Skeletal muscle tissue (tissue), 4 donors: ENCODE data around the gene SGCD. TPM values are rescaled to one million over a fixed set of nuclear protein-coding genes. Genes with fewer than 3 reads are reported as not detected.

Experiments used
- H3K27ac ChIP-seq: one replicate; pipeline ENCODE4 v1.7.0; 2013; ENCODE audit warnings: mild to moderate bottlenecking, low read depth, low read length, inconsistent platforms
- H3K27me3 ChIP-seq, 3 donors: one replicate each; pipeline ENCODE4 v1.7.0; 2013; ENCODE audit warnings: low read length in 3 of 3; ENCODE audit not compliant: control insufficient read depth in 3 of 3, insufficient read depth in 3 of 3
- H3K36me3 ChIP-seq, 3 donors: one replicate each; pipeline ENCODE4 v1.7.0; 2013; ENCODE audit warnings: low read length in 3 of 3; ENCODE audit not compliant: control insufficient read depth in 3 of 3, insufficient read depth in 3 of 3
- H3K4me1 ChIP-seq, 3 donors: one replicate each; pipeline ENCODE4 v1.7.0; 2013; ENCODE audit warnings: low read length in 3 of 3, mild to moderate bottlenecking in 3 of 3; ENCODE audit not compliant: control insufficient read depth in 3 of 3, insufficient read depth in 3 of 3
- H3K4me3 ChIP-seq, 3 donors: one replicate each; pipeline ENCODE4 v1.7.0; 2013; ENCODE audit warnings: low read length in 3 of 3
- H3K9ac ChIP-seq, 3 donors: one replicate each; pipeline ENCODE4 v1.7.0; 2013; ENCODE audit warnings: low read length in 3 of 3, mild to moderate bottlenecking in 3 of 3, moderate library complexity in 2 of 3, low read depth in 1 of 3
- H3K9me3 ChIP-seq, 3 donors: one replicate each; pipeline ENCODE4 v1.7.0; 2013; ENCODE audit warnings: low read length in 3 of 3; ENCODE audit not compliant: control insufficient read depth in 3 of 3
- total RNA-seq: library from RNA; depleted of rRNA; stranded (reverse); fragments of >200 nt; gene quantifications from one replicate; pipeline ENCODE4 v1.2.3, GENCODE V29; 2014
- donor health status: Osteomylitis.

The SGCD gene
- total RNA-seq, 1 donor from 2014 or later, result 73.6 TPM

- Histone ChIP-seq H3K36me3 (no peaks in the 10 kb centered on the region), H3K4me3 (no peak overlapping the region), H3K4me1 (peaks cover 10 to 43% (median 30%) of the 10 kb centered on the region in 3 donors), H3K27ac (no peak overlapping the region), H3K9ac (no peak overlapping the region), H3K27me3 (no peaks in the 10 kb centered on the region), H3K9me3 (peaks cover 0 to 3% (median 2%) of the 10 kb centered on the region in 3 donors)
These were observed 69.3 kb downstream of the SGCD start for GRCh38 chr5:156396063-156396829.

GRCh38 chr5:156396830-156397081, 69.8 kb downstream of the SGCD start:
- Histone ChIP-seq H3K36me3 (no peaks in the 10 kb centered on the region), H3K27ac (no peak overlapping the region), H3K4me1 (peaks cover 10 to 47% (median 30%) of the 10 kb centered on the region in 3 donors), H3K9me3 (peaks cover 0 to 3% (median 2%) of the 10 kb centered on the region in 3 donors), H3K4me3 (no peak overlapping the region), H3K9ac (no peak overlapping the region), H3K27me3 (no peaks in the 10 kb centered on the region)

DNA sequence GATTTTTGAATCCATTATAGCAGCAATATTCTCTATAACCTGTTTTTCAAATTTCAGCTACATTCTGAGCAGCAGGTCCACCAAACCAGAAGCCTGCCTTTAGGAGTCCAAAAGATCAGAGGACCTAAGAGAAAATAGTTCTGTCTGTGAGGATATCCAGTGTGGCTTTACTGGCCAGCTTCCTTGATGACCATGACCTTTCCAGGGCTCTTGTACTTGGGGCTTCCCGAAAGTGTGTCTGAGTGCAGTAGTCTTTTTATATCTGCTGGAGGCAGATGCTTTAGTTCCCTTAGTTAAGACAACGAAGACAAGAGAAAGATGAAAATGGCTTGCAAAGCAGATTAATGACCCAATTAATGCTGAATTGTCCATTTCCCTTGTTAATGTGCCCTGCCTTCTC, 72.4 kb downstream of the SGCD start:
- Histone ChIP-seq H3K27ac (no peak overlapping the region), H3K4me1 (peaks cover 10 to 53% (median 39%) of the 10 kb centered on the region in 3 donors), H3K4me3 (peak overlapping the region in 1 of 3 donors; percentile 24), H3K9me3 (peaks cover 0 to 3% (median 2%) of the 10 kb centered on the region in 3 donors), H3K9ac (no peak overlapping the region), H3K36me3 (no peaks in the 10 kb centered on the region), H3K27me3 (no peaks in the 10 kb centered on the region)

DNA sequence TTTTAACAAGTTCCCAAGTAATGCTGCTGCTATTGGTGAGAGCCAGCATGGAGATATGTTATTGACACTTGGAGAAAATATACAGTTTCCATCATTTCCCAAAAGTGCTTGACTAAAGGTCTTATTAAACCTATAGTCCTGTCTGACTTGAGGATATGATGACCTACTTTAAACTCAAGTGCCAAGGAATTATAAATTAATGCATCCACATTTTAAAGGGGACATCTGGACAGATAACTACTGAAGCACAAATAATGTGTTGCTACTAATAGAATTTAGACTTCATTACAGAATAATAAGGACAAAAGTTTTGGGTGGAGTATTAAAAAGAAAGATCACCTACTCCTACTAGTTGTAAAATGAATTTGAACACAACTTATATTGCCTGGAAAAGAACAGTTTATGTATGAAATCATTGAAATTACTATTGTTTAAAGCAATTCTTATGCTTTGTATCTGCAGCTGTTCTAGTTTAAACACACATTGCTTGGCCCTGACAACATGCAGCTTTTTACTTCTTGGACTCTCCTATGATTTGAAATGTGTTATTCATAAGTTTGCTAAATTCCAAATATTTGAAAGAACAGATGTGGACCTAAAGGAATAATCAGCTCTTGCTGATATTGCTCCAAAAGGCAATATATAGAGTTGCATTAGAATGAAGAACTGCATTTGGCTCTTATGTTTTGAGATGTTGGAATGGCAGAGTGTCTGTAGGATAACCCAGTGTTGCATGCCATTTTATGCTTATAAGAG, 73.4 kb downstream of the SGCD start:
- no peak overlapping the region for H3K9ac ChIP-seq
- no peaks in the 10 kb centered on the region for H3K27me3 ChIP-seq
- no peaks in the 10 kb centered on the region for H3K36me3 ChIP-seq
- H3K4me1 ChIP-seq, result peaks cover 5 to 45% (median 44%) of the 10 kb centered on the region in 3 donors
- H3K27ac ChIP-seq, result no peak overlapping the region
- no peak overlapping the region for H3K4me3 ChIP-seq
- peaks cover 0 to 3% (median 2%) of the 10 kb centered on the region in 3 donors for H3K9me3 ChIP-seq

DNA sequence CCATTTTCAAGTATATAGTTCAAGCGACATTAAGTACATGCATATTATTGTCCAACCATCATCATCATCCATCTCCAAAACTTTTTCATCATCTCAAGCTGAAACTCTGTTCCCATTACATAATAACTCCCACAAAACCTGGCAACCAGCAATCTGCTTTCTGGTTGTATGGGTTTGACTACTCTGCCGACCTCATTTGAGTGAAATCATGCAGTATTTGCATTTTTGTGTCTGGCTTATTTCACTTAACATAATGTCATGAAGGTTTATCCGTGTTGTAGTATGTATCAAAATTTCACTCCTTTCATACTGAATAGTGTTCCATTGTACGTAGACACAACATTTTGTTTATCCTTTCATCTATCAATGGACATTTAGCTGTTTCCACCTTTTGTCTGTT, 74.8 kb downstream of the SGCD start:
- H3K9ac ChIP-seq, result no peak overlapping the region
- H3K27ac ChIP-seq, result no peak overlapping the region
- H3K9me3 ChIP-seq, result peaks cover 0 to 3% (median 2%) of the 10 kb centered on the region in 3 donors
- no peaks in the 10 kb centered on the region for H3K36me3 ChIP-seq
- H3K27me3 ChIP-seq, result no peaks in the 10 kb centered on the region
- H3K4me3 ChIP-seq, result peak overlapping the region in 1 of 3 donors; percentile 19
- peaks cover 14 to 49% (median 42%) of the 10 kb centered on the region in 3 donors for H3K4me1 ChIP-seq

- Histone ChIP-seq H3K27me3 (no peaks in the 10 kb centered on the region), H3K27ac (no peak overlapping the region), H3K4me3 (peak overlapping the region in 1 of 3 donors; percentile 44), H3K9ac (no peak overlapping the region), H3K9me3 (peaks cover 0 to 1% (median under 1%) of the 10 kb centered on the region in 3 donors), H3K4me1 (peaks cover 14 to 53% (median 47%) of the 10 kb centered on the region in 3 donors), H3K36me3 (no peaks in the 10 kb centered on the region)
These were observed 75.5 kb downstream of the SGCD start for GRCh38 chr5:156402387-156402921.

DNA sequence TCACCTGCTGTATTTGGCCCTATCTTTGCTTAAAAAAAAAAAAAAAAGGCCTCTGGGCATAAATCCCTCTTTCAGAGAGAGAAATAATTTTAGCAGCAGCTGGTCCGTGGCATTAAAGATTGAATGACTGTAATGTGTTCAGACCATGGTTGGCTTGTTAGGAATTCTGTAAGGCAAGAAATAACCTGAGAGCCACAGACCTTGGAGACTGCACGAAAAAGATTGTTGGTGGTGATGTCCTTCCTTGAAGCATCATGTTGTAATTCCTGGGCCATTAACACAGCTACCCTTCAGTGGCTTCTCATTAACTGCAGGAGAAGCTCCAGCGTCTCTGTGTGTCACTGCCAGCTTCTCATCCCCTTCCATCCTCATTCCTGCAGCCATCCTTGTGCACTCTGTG, 79.0 kb downstream of the SGCD start:
- no peaks in the 10 kb centered on the region for H3K9me3 ChIP-seq
- no peak overlapping the region for H3K9ac ChIP-seq
- peaks cover 10 to 32% (median 31%) of the 10 kb centered on the region in 3 donors for H3K4me1 ChIP-seq
- no peaks in the 10 kb centered on the region for H3K36me3 ChIP-seq
- no peak overlapping the region for H3K27ac ChIP-seq
- no peaks in the 10 kb centered on the region for H3K27me3 ChIP-seq
- no peak overlapping the region for H3K4me3 ChIP-seq

- Histone ChIP-seq H3K36me3 (no peaks in the 10 kb centered on the region), H3K27me3 (no peaks in the 10 kb centered on the region), H3K9me3 (no peaks in the 10 kb centered on the region), H3K9ac (no peak overlapping the region), H3K27ac (no peak overlapping the region), H3K4me1 (peaks cover 10 to 37% (median 27%) of the 10 kb centered on the region in 3 donors), H3K4me3 (no peak overlapping the region)
These were observed 80.3 kb downstream of the SGCD start for GRCh38 chr5:156407251-156407650.

DNA sequence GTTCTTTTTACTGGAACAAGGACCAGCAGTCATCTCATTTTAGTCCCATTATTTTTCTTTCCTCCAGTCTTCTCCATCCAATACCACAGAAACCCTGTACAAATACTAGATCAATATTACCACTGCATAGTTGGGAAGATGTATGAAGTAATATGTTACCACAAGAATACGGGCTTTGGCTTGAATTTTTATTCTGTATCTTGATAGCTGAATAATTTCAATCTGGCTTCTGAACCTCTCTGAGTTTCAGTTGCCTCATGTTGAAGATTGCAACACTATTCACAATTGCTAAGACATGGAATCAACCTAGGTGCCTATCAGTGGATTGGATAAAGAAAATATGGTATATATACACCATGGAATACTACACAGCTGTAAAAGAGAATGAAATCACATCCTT, 82.9 kb downstream of the SGCD start:
- Histone ChIP-seq H3K36me3 (no peaks in the 10 kb centered on the region), H3K4me1 (peaks cover 10 to 28% (median 19%) of the 10 kb centered on the region in 3 donors), H3K9ac (no peak overlapping the region), H3K9me3 (no peaks in the 10 kb centered on the region), H3K27ac (no peak overlapping the region), H3K4me3 (no peak overlapping the region), H3K27me3 (no peaks in the 10 kb centered on the region)

GRCh38 chr5:156411185-156411613, 84.2 kb downstream of the SGCD start:
- Histone ChIP-seq H3K36me3 (no peaks in the 10 kb centered on the region), H3K27me3 (no peaks in the 10 kb centered on the region), H3K4me1 (peaks cover 3 to 16% (median 15%) of the 10 kb centered on the region in 3 donors), H3K27ac (peak overlapping the region; percentile 4), H3K4me3 (peak overlapping the region in 1 of 3 donors; percentile 38), H3K9ac (no peak overlapping the region), H3K9me3 (no peaks in the 10 kb centered on the region)
